Nephron progenitor cell (in vitro differentiated cells): ENCODE results near the gene OAS3.

Experiments
- DNase-seq: peaks from one replicate; pipeline ENCODE4 v3.0.0; 2021
- H3K27ac Mint-ChIP-seq: 2 replicates; pipeline ENCODE4 v1.8.0; 2021; ENCODE audit warnings: mild to moderate bottlenecking, moderate library complexity, mixed read lengths
- H3K27me3 Mint-ChIP-seq: 2 replicates; pipeline ENCODE4 v1.8.0; 2021; ENCODE audit warnings: mild to moderate bottlenecking, low read depth, mixed read lengths; ENCODE audit not compliant: poor library complexity
- H3K36me3 Mint-ChIP-seq: 2 replicates; pipeline ENCODE4 v1.8.0; 2021; ENCODE audit warnings: low read depth, mixed read lengths
- H3K4me1 Mint-ChIP-seq: 2 replicates; pipeline ENCODE4 v1.8.0; 2021; ENCODE audit warnings: mixed read lengths
- H3K4me3 Mint-ChIP-seq: 2 replicates; pipeline ENCODE4 v1.8.0; 2021; ENCODE audit warnings: mild to moderate bottlenecking, moderate library complexity, mixed read lengths
- H3K9me3 Mint-ChIP-seq: 2 replicates; pipeline ENCODE4 v1.8.0; 2021; ENCODE audit warnings: mild to moderate bottlenecking, moderate library complexity, mixed read lengths
- TF ChIP-seq, protein P1 (sequence below): fragments of 200-600 bp; sonication (generic); IDR thresholded peaks from 2 replicates; pipeline ENCODE4 v1.5.0; 2021; ENCODE audit warnings: antibody characterized with exemption

OAS3 gene

DNA sequence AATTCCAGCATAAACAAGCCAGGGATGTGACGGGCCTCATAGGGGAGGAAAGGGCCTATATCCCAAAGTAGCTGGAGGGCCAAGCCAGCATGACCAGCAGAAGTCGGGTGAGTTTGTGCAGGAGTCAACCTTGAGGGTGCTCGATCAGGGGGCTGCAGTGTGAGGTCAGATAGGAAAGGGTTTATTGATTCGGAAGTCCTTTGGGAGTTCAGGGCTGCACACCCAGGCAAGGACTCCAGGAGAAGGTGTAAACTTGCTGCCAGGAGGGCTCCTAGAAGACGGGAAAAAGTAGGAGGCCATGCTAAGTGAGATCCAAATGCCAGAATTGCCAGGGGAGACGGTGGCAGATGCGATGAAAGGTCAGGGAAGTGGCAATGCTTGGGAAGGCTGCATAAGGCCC is 36.6 kb downstream of the OAS3 start:
- H3K4me1 Mint-ChIP-seq: no peaks in the 10 kb centered on the region
- DNase-seq: no peak
- H3K36me3 Mint-ChIP-seq: no peaks in the 10 kb centered on the region
- TF ChIP-seq, protein P1, sequence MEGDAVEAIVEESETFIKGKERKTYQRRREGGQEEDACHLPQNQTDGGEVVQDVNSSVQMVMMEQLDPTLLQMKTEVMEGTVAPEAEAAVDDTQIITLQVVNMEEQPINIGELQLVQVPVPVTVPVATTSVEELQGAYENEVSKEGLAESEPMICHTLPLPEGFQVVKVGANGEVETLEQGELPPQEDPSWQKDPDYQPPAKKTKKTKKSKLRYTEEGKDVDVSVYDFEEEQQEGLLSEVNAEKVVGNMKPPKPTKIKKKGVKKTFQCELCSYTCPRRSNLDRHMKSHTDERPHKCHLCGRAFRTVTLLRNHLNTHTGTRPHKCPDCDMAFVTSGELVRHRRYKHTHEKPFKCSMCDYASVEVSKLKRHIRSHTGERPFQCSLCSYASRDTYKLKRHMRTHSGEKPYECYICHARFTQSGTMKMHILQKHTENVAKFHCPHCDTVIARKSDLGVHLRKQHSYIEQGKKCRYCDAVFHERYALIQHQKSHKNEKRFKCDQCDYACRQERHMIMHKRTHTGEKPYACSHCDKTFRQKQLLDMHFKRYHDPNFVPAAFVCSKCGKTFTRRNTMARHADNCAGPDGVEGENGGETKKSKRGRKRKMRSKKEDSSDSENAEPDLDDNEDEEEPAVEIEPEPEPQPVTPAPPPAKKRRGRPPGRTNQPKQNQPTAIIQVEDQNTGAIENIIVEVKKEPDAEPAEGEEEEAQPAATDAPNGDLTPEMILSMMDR: no peak
- peaks cover 19% of the 10 kb centered on the region for H3K27me3 Mint-ChIP-seq
- H3K9me3 Mint-ChIP-seq: no peaks in the 10 kb centered on the region
- H3K27ac Mint-ChIP-seq: no peak overlapping the region
- H3K4me3 Mint-ChIP-seq: no peak overlapping the region

DNA sequence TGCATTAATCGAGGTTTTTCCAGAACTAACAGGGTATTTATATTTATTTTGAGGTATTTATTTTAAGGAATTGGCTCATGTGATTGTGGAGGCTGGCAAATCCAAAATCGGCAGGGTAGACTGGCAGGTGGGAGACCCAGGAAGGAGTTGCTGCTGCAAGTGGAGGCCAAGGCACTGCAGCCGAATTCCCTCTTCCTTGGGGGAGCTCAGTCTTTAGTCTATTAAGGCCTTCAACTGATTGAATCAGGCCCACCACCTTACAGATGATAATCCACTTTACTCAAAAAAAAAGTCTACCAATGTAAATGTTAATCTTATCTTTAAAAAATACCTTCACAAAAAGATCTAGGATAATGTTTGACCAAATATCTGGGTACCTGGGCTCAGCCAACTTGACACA is 38.9 kb downstream of the OAS3 start:
- TF ChIP-seq, protein P1: no peak
- H3K4me3 Mint-ChIP-seq: no peak overlapping the region
- H3K36me3 Mint-ChIP-seq: no peaks in the 10 kb centered on the region
- H3K27me3 Mint-ChIP-seq: peaks cover 15% of the 10 kb centered on the region
- H3K9me3 Mint-ChIP-seq: peaks cover 6% of the 10 kb centered on the region
- no peak overlapping the region for H3K27ac Mint-ChIP-seq
- no peak for DNase-seq
- H3K4me1 Mint-ChIP-seq: no peaks in the 10 kb centered on the region

DNA sequence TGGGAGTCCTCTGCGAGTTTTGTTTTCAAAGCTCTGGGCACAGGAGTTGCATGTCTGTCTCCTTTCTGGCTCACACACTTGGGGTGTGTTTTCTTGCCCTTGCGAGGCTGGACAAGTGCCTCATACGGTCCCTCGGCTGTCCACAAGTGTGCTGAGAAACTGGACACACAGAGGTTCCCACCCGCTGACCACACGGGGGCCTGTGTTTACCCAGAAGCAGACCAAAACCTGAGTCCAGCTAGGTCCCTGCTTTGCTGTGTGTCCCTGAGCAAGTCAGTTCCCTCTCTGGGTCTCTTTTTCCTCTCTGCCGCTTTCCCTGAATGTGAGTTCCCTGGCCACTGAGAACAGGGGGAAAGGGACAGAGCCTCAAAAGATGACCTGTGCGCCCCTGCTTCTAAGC is 39.4 kb downstream of the OAS3 start:
- Mint-ChIP-seq H3K9me3 (peaks cover 10% of the 10 kb centered on the region), H3K36me3 (no peaks in the 10 kb centered on the region), H3K27me3 (peaks cover 15% of the 10 kb centered on the region), H3K4me3 (no peak overlapping the region), H3K4me1 (no peaks in the 10 kb centered on the region), H3K27ac (no peak overlapping the region)
- TF ChIP-seq, protein P1: no peak
- DNase-seq: no peak

DNA sequence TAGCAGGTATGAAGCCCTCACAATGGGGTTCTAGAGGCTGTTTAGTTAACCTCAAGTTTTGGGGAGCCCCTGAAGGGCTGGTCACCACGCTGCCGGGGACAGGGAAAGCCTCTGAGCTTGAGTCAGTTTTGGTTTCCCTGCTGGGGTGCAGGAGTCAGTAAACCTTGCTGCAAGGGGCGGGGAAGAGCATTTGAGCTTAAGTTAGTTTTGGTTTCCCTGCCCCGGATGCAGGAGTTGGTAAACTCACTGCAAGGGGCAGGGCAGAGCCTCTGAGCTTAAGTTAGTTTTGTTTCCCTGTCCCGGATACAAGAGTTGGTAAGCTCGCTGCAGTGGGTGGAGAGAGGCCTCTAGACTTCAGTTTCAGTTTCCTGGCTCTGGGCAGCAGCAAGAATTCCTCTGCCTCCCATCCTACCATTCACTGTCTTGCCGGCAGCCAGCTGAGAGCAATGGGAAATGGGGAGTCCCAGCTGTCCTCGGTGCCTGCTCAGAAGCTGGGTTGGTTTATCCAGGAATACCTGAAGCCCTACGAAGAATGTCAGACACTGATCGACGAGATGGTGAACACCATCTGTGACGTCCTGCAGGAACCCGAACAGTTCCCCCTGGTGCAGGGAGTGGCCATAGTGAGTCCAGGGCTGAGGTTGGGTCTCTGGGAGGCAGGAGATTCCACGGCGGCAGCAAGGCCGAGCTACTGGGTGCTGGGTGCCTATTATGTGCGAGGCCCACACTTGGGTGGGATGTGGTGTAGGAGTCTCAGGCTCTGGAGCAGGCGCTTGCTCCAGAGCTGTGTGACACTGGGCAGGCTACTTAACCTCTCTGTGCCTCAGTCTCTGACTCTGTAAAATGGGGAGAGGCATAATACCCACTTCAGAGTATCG is 40.1 kb downstream of the OAS3 start, which contains the start of gene OAS2:
OAS2 (plus strand) TSS at position 357 of the 878 bp plus-strand sequence; CDS start at position 447, 90 bp downstream.
- no peak for DNase-seq
- H3K27ac Mint-ChIP-seq: no peak within 1 kb of the TSS
- H3K4me1 Mint-ChIP-seq: no peaks in the 10 kb centered on the region
- H3K4me3 Mint-ChIP-seq: no peak within 1 kb of the TSS
- no peaks in the 10 kb centered on the region for H3K36me3 Mint-ChIP-seq
- peaks cover 12% of the 10 kb centered on the region for H3K9me3 Mint-ChIP-seq
- H3K27me3 Mint-ChIP-seq: peaks cover 15% of the 10 kb centered on the region
- TF ChIP-seq, protein P1: no peak

DNA sequence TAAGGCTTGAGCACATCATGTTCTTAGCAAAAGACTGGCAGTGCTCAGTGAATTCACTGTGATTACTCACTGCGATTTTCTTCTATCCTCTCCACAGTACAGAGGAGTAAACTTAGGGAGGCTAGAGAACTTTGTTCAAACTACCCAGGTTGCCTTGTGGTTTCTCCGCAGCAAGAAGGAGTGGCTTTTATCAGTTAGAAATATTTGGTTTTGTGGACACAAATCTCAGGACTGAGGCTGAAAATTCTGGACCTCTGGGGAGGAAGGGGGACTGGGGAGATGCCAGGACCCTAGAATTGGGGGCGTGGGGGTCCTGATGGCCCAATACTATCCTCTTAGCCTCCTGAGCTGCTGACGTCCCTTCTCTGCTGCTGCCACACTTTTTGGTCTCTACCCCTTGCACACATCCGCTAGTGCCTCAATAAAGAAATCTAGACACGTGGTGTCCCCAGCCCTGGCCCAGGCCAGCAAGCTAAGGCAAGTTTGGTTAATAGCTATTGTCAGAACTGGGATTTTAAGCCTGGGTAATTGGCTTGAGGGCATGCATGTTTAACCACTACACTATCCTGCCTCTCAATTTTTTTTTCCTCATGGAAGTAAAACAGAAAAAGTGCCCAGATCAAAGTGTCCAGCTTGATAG is 40.9 kb downstream of the OAS3 start:
- H3K27me3 Mint-ChIP-seq: peaks cover 11% of the 10 kb centered on the region
- no peak overlapping the region for H3K4me3 Mint-ChIP-seq
- H3K4me1 Mint-ChIP-seq: no peaks in the 10 kb centered on the region
- DNase-seq: no peak
- TF ChIP-seq, protein P1: no peak
- H3K9me3 Mint-ChIP-seq: peaks cover 16% of the 10 kb centered on the region
- no peaks in the 10 kb centered on the region for H3K36me3 Mint-ChIP-seq
- no peak overlapping the region for H3K27ac Mint-ChIP-seq
